ENCODE results near the gene FBH1. TPM values are rescaled to one million over a fixed set of nuclear protein-coding genes. Genes with fewer than 3 reads are reported as not detected.
"Not testable (repeated sequence)": the region's sequence is repeated elsewhere in the genome, so short reads cannot be mapped to it uniquely, and the experiment has no call there.

Gene FBH1
- total and polyA plus RNA-seq, 7 donors: 32.4 to 59.3 (median 43.2) TPM

DNA sequence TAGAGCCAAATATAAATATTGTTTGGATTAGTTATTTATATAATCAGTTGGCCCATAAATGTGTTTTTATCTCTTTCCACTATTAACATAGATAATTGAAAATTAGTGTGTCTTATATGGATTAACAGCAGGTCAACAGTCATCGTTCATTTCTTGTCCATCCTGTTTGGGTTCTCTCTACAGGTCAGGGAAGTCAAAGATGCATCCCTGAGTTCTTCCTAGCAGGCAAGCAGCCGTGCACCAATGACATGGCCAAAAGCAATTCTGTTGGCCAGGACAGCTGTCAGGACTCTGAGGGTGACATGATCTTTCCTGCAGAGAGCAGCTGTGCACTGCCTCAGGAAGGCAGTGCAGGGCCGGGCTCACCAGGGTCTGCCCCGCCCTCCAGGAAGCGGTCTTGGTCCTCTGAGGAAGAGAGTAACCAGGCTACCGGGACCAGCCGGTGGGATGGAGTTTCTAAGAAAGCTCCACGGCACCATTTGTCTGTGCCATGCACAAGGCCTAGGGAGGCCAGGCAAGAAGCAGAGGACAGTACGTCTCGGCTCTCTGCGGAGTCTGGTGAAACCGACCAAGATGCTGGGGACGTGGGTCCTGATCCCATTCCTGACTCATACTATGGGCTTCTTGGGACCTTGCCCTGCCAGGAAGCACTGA is 15.9 kb downstream of the FBH1 start:
- no peaks in the 10 kb centered on the region for H3K9me3 ChIP-seq
- peak overlapping the region; percentile 61 for H3K27ac ChIP-seq
- H3K4me3 ChIP-seq: no peak overlapping the region
- peaks cover 7% of the 10 kb centered on the region for H3K4me1 ChIP-seq
- DNase-seq (peak; percentile 41 to 65), ATAC-seq (peak; percentile 87 to 93 (median 90))
- intact Hi-C loops (cut with DNase I): no loop called here
- TF ChIP-seq, protein P1, sequence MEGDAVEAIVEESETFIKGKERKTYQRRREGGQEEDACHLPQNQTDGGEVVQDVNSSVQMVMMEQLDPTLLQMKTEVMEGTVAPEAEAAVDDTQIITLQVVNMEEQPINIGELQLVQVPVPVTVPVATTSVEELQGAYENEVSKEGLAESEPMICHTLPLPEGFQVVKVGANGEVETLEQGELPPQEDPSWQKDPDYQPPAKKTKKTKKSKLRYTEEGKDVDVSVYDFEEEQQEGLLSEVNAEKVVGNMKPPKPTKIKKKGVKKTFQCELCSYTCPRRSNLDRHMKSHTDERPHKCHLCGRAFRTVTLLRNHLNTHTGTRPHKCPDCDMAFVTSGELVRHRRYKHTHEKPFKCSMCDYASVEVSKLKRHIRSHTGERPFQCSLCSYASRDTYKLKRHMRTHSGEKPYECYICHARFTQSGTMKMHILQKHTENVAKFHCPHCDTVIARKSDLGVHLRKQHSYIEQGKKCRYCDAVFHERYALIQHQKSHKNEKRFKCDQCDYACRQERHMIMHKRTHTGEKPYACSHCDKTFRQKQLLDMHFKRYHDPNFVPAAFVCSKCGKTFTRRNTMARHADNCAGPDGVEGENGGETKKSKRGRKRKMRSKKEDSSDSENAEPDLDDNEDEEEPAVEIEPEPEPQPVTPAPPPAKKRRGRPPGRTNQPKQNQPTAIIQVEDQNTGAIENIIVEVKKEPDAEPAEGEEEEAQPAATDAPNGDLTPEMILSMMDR (IDR thresholded peaks at IDR 0.05): no peak
- no peaks in the 10 kb centered on the region for H3K27me3 ChIP-seq (ENCODE audit: insufficient read depth in 3 of 3, low read length in 2 of 3)
- 44 to 56% (median 55%) methylated on average over 13 of the region's 13 CpGs for WGBS, 3 donors
- H3K36me3 ChIP-seq (ENCODE audit: insufficient read depth in 1 of 2, low read depth in 1 of 2): peaks cover 7 to 37% of the 10 kb centered on the region in 2 donors

- H3K4me3 ChIP-seq: no peak overlapping the region
- no peaks in the 10 kb centered on the region for H3K27me3 ChIP-seq (ENCODE audit: insufficient read depth in 3 of 3, low read length in 2 of 3)
- ATAC-seq (no peak), DNase-seq (no peak)
- intact Hi-C loops (cut with DNase I): no loop called here
- WGBS, 3 donors: 79 to 92% (median 89%) methylated on average over 5 of the region's 5 CpGs
- H3K9me3 ChIP-seq: no peaks in the 10 kb centered on the region
- peaks cover 7 to 44% of the 10 kb centered on the region in 2 donors for H3K36me3 ChIP-seq (ENCODE audit: insufficient read depth in 1 of 2, low read depth in 1 of 2)
- TF ChIP-seq, protein P1 (IDR thresholded peaks at IDR 0.05): no peak
- peaks cover 7% of the 10 kb centered on the region for H3K4me1 ChIP-seq
- peak overlapping the region; percentile 50 for H3K27ac ChIP-seq
These were observed 16.6 kb downstream of the FBH1 start for GRCh38 chr10:5906651-5907050.

DNA sequence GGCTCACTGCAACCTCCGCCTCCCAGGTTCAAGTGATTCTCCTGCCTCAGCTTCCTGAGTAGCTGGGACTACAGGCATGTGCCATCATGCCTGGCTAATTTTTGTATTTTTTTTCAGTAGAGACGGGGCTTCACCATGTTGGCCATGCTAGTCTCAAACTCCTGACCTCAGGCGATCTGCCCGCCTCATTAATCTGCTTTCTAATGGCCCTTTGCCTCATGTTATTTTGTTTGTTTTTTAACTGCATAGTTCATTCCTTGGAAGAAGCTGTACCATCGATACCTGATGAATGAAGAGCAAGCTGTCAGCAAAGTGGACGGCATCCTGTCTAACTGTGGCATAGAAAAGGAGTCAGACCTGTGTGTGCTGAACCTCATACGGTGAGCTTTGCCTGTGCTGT is 18.6 kb downstream of the FBH1 start:
- H3K9me3 ChIP-seq; H3K4me3 ChIP-seq; DNase-seq; intact Hi-C loops (cut with DNase I); H3K4me1 ChIP-seq; ATAC-seq; H3K27me3 ChIP-seq (ENCODE audit: insufficient read depth in 3 of 3, low read length in 2 of 3); H3K27ac ChIP-seq: not testable (repeated sequence)
- WGBS, 3 donors: 87 to 92% (median 88%) methylated on average over 7 of the region's 7 CpGs
- H3K36me3 ChIP-seq (ENCODE audit: insufficient read depth in 1 of 2, low read depth in 1 of 2): peaks cover 12 to 64% of the 10 kb centered on the region in 2 donors

- TF ChIP-seq, protein P1 (IDR thresholded peaks at IDR 0.05): no peak
- WGBS, 3 donors: 53 to 62% (median 58%) methylated on average over 18 of the region's 18 CpGs
- no peak for DNase-seq
- no peaks in the 10 kb centered on the region for H3K27me3 ChIP-seq (ENCODE audit: insufficient read depth in 3 of 3, low read length in 2 of 3)
- peaks cover 15 to 83% of the 10 kb centered on the region in 2 donors for H3K36me3 ChIP-seq (ENCODE audit: insufficient read depth in 1 of 2, low read depth in 1 of 2)
- H3K4me1 ChIP-seq: peaks cover 3% of the 10 kb centered on the region
- no peak for ATAC-seq
- intact Hi-C loops (cut with DNase I): no loop called here
- H3K9me3 ChIP-seq: no peaks in the 10 kb centered on the region
- H3K4me3 ChIP-seq: no peak overlapping the region
- no peak overlapping the region for H3K27ac ChIP-seq
These were observed 20.5 kb downstream of the FBH1 start for GRCh38 chr10:5910323-5911100.

- H3K36me3 ChIP-seq (ENCODE audit: insufficient read depth in 1 of 2, low read depth in 1 of 2): peaks cover 23 to 90% of the 10 kb centered on the region in 2 donors
- ATAC-seq: no peak
These were observed 21.6 kb downstream of the FBH1 start for GRCh38 chr10:5911670-5912069.

More at GRCh38 chr10:5911670-5912069, 21.6 kb downstream of the FBH1 start:
- Histone ChIP-seq H3K27me3 (ENCODE audit: insufficient read depth in 3 of 3, low read length in 2 of 3) (no peaks in the 10 kb centered on the region), H3K4me3 (no peak overlapping the region), H3K4me1 (no peaks in the 10 kb centered on the region), H3K9me3 (no peaks in the 10 kb centered on the region), H3K27ac (no peak overlapping the region)
- WGBS, 3 donors: 96% methylated on average over 4 of the region's 4 CpGs
- DNase-seq: no peak
- TF ChIP-seq, protein P1 (IDR thresholded peaks at IDR 0.05): no peak
- intact Hi-C loops (cut with DNase I): no loop called here
